ENCODE measurements around the gene ADAR. TPM values are rescaled to one million over a fixed set of nuclear protein-coding genes. Genes with fewer than 3 reads are reported as not detected.

The ADAR gene
- total and polyA plus RNA-seq, 2 of the 8 experiments (the other 6 are each of a cell fraction or from before 2014, with no cell fraction given): 125 to 242 TPM

DNA sequence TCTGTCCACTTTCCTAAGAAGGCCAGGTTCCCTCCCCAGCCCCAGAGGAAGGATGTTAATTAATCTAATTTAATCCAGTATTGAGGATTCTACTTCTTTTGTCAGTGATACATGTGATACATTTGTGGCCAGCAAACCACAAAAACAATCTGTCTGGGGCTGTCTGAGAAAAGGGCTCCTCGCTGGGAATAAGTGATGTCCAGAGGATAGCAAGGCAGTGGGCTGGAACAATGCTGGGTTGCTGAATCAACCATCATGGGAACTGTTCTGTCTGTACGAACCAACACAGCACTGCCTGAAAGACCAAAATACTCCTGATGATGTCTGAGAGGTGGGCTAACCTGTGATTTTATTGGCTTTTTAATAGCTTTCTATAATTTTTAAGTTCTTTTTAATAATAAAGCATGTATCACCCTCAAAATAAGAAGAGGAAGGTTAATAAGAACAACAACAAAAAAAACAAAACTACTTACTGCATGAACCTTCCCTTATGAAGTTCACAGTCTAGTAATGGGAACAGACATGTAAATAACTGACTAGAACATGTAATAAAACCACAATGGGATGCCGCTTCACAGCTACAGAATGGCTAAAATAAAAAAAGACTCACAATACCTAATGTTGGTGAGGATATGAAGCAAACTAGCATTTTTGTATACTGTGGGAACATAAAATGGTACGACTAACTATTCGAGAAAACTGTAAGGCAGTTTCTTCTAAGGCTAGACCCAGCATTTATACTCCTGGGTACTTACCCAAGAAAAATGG lies 11.4 kb upstream of the ADAR start (continued):
- TF ChIP-seq PHF8 (conservative IDR thresholded peaks at IDR 0.05; ENCODE audit: low read depth, low read length) (no peak), EGR1 (IDR thresholded peaks at IDR 0.05; ENCODE audit: borderline replicate concordance, low read depth, low read length) (no peak), BACH1 (IDR thresholded peaks at IDR 0.05; ENCODE audit: low read length) (no peak)
